NCI-H1694 treated with DMSO at 0.1 percent for 48 hours (cell line): ENCODE measurements around the gene RGS6.

Source experiments
- DNase-seq: peaks from one replicate; lab custom pipeline; 2025; lab: John Stamatoyannopoulos, UW

Gene RGS6

DNA sequence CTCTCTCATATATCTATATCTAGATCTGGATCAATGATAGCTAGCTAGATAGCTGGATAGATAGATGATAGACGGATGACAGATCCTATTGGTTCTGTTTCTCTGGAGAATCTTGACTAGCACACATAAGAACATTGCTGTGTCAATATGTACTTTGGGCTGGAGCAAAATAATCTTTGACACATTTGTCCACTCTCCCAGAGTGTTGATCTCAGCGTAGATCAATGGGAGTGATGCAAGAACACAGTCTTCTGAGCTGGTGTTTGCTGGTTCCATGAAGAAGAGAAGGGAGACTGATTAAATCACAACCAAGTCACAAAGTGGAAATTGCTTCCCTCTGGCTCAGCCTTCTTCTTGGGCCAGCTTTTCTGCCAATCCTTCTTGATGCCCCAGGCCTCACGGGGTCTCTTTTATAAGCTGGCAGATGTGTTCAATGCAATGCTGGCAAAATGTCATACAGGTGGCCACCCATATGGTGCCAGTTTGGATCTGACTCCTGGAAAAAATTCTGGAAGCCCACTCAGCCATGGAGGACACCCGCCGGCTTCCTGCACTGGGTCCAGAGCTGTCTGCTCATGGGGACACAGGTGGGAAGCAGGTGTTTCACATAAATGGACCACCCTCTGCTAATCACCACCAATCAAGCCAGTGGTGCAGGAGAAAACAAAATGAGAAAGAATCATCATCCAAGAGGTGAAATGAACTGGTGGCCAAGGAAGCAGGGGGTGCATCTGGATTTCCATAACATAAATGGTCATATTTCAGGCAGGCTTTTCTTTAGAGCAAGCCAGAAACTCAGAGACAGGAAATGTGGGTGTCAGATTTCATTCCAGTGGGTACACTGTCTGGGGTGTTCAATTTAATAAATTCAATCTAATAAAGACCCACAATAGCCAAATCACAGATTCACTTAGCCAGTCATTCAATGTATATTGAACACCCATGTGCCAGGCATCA, 651.4 kb downstream of the RGS6 start:
- peak; percentile 77 for DNase-seq

- no peak for DNase-seq
Measured at GRCh38 chr14:72588521-72588920, 656.3 kb downstream of the RGS6 start.

GRCh38 chr14:72589652-72590051, 657.4 kb downstream of the RGS6 start:
- DNase-seq, result no peak

DNA sequence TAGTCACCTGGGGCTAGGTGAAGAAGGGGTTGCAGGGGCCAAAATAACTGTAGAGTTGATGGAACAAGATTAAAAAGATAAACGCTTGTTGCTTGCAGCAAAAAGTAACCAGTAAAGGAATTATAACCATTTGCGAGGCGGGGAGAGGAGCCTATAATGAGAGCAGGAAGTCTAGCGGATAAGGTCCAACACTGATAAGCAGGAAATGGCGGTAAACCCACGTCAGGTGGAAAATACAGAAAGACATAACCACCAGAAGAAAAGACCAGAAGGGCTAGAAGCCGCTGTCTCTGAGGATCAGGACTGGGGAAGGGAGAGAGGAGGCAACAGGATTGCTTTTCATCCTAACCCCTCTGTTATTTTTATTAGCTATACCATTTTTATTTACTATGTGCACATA, 658.3 kb downstream of the RGS6 start:
- DNase-seq, result no peak

DNA sequence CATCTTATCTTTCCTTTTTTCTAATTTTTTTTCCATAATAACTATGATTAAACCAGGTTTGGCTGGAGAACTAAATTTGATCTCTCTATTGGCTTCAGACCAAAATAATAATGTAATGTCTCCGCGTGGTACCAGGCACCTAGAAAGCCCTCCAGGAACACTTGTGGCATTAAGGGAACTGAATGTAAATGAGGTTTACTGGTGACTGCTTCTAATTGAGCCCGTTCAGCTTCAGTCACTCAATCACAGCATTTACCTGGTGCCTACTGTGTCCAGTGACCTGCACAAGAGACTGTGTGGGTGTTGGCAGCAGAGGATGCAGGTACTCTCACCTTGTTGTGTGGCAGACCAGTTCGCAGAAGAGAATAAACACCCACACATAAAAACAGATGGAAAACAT, 659.2 kb downstream of the RGS6 start:
- DNase-seq, result no peak

GRCh38 chr14:72594099-72594901, 662.1 kb downstream of the RGS6 start:
- DNase-seq, result no peak

DNA sequence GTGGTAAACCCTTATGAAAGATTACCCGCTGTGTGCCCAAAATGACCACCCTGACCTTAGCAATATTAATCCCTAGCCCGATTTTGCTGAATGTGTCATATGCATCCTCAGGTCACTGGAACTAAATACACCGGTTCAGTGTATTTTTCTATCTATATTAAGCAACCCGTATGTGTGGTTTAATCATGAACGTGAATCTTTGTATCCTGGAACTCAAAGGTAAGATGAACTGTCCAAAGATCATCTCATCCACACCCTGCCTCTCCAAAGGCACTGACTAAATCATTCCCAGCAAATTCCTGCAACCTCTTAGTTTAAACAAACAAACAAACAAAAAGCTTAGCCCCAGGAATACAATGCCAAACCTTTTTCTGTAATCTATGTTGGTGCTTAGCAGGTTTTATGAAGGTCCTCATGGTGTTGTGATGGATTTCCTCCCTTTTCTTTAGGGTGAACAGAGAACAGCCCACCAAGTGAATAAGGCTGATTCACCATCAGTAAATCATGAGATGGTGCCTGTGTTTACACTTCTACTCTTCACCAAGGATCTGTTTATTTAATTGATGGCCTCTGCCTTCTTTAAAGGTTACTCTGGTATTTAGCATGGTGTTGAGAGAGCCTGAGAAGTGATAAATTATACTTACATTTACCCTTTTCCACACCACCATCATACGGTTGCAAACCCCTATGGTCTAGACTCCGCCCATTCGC, 663.1 kb downstream of the RGS6 start:
- DNase-seq, result no peak

DNA sequence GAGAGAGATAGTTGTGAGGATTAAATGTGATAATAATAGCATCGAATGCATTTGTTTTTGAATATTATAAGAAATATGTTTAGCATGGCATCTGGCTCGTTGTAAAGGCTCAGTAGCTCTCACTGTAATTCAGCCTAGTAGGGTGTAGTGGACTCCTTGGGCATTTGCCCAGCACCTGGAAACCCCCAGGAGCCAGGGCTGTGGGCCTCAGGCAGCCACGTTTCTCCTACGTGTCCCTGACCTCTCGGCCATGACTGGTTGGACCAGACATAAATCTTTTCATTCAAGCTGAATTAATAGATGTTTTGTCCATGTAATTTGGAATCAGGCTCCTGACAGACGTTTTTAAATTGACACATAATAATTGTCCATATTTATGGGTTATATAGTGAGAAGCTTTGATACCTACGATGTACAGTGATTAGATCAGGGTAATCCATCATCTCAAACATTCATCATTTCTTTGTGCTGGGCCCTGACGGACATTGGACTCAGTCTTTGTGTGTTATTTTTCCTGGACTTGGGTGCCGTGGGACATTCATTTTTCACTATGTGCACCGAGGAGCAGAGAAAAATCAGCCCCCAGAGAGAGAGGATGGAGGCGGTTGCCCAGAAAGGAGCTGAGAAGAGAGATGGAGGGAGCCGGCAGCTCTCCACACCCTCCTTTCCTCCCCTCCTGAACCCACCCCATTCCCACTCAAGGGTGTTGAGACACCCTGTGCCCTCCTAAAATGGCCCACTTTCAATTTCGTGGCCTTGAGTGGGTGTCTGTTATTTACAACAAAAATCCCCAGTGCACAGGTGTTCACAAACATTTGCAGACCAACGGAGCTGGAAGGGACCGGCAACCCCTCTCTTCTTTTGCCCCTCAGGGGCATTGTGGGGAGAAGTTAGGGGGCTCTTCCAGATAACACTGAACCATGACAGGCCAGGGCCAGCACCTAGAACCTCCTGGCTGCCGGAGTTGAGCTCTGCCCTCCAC, 665.3 kb downstream of the RGS6 start:
- no peak for DNase-seq

DNA sequence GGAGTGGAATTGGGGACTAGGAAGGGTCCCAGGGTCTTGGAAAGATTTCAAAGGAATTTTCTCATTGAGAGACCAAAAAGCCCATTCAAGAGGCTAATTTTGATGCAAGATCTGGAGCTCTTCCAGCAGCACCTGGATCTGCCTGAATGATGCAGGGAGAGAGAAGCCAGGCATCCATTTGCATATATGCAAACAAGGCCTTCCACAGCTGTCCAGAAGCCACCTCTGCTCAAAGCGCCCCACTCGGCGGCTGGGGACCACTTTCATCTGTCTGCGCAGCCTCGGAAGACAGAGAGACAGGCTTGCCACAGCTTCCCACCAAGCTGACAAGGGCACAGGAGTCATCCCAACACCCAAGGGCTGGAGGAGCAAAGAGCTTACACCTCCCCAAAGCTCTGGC, 666.1 kb downstream of the RGS6 start:
- no peak for DNase-seq

DNA sequence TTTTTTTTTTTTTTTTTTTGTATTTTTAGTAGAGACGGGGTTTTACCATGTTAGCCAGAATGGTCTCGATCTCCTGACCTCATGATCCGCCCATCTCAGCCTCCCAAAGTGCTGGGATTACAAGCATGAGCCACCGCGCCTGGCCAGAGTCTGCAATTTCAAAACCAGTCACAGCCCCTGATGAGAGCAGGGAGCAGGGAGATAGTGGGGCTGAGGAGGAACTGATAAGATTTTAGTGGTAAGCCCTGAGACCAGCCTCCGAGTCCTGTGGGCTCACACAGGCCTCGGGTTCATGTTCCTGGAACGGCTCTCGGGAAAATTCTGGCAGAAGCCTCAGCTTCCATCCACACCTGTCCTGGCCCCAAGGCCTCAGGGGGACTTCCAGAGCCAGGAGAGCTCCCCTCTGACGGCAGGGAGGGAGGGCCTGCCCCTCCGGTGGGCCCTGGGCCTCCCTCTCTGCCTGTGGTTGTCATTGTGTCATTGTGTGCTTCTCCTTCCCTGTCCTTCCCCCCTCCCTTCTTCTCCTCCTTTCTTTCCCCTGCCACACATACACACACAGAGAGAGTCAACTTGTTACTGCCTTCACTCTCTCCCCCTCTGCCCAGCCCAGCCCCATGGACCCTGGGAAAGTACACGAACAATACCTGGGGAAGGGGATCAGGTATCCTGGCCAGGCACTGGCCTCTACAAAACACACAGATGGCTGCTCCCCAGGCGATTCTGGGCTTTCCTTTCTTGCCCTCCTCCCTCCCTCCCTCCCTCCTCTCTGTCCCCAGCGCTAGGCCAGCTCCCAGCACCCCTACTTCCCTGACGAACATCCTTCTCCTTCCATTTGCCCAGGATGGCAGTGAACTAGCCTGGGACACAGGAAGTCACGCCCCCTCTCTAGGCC, 667.6 kb downstream of the RGS6 start:
- DNase-seq, result no peak

- DNase-seq, result no peak
Measured at GRCh38 chr14:72600551-72601330, 668.5 kb downstream of the RGS6 start.

DNA sequence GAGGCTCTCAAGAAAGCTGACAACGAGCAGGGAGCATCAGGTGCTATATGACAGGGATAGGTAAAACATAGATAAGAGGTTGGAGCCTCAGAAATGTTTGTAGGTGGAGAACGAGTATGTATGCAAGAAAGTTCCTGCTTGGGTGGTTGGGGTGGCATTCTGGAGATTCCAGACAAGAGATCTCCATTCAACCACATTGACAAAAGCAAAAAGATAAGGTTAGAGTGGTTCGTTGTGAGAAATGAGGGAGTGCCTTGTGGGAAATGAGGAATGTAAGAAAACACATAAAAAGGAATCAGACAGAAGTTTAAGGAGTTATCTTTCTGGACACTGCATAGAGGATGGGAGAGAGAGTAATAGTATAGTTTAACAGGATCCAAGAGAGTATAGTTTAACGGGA, 671.4 kb downstream of the RGS6 start:
- DNase-seq, result no peak

DNA sequence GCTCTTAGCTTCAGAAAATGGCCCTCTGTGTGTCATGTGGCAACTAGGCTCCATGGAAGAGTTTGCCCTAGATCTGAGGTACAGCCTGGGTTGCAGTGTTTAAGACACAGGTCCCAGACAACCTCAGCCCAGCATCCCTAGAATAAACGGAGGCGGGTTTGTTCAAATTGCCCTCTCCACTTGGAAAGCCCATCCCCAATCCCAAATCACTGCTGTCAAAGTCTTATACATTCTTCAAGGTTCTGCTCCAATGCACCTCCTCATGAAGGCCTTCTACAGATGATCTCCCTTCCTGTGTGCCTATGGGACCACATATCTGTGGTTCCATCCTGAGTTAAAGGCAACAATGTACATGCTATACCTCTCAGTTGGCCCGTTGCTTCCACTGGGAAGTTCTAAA, 671.9 kb downstream of the RGS6 start:
- DNase-seq, result no peak

GRCh38 chr14:72605096-72605920, 673.1 kb downstream of the RGS6 start:
- DNase-seq, result no peak

- no peak for DNase-seq
Measured at GRCh38 chr14:72605921-72606220, 673.6 kb downstream of the RGS6 start.

- DNase-seq, result no peak
Measured at GRCh38 chr14:72606879-72607278, 674.6 kb downstream of the RGS6 start.

DNA sequence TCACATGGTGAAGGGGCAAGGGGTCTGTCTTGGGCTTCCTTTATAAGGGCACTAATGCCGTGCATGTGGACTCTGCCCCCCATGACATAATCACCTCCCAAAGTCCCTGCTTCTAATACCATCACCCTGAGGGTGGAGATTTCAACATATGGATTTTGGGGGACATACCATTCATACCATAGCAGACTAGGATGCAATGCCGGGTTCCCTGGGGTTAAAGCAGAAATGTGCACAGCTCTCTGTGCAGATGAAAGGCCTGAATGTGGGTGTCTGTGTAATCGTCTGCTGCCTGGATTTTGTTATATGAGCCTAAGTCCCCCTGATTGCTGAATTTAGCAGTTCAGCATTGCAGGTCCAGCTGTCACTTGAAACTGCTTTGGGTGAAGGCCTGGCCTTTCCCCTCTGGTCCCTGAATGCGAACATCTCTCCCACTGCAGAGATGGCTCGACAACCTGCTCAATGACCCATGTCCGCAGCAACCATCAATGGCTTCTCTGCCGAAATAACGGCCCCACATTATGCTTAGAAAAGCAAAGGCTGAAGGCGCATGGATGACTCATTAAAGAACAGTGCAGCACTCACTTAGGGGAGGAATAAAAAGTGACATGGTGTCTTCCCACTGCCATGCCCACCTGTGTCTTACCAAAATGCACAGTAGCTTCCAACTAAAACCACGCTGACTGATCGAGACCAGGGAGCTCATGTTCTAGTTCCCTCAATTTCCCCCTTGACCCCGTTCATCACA, 675.3 kb downstream of the RGS6 start:
- no peak for DNase-seq
